GM12878 (cell line): ENCODE data around the gene TNFRSF1B.

Source experiments
- CREM ChIP-seq: IDR thresholded peaks from 2 replicates; pipeline ENCODE4 v1.6.1; 2014; ENCODE audit warnings: antibody characterized with exemption, low read depth
- CTCF ChIP-seq, 3 experiments: IDR thresholded peaks in 2 of 3; conservative IDR thresholded peaks in 1 of 3; 2 replicates each; pipeline ENCODE4 v1.5.1; 2011; ENCODE audit warnings: low read depth in 3 of 3, low read length in 3 of 3, mild to moderate bottlenecking in 3 of 3, control low read depth in 2 of 3, moderate library complexity in 2 of 3, inconsistent platforms in 1 of 3, mixed read lengths in 1 of 3; ENCODE audit not compliant: control insufficient read depth in 2 of 3, insufficient read depth in 1 of 3; ENCODE audit errors: extremely low read depth in 1 of 3
- EGR1 ChIP-seq, 2 experiments: IDR thresholded peaks; 1 replicate in 1 of 2; 2 replicates in 1 of 2; pipeline ENCODE4 v1.6.1; 2011 to 2012; ENCODE audit warnings: low read depth in 2 of 2, low read length in 2 of 2, borderline replicate concordance in 1 of 2, mild to moderate bottlenecking in 1 of 2, moderate library complexity in 1 of 2
- HDAC2 ChIP-seq: fragments of 200-600 bp; sonication (generic); IDR thresholded peaks from 2 replicates; pipeline ENCODE4 v1.6.1; 2017
- MEF2A ChIP-seq: IDR thresholded peaks from 2 replicates; pipeline ENCODE4 v1.6.1; 2011; ENCODE audit warnings: low read depth, mild to moderate bottlenecking, low read length, moderate library complexity; ENCODE audit not compliant: insufficient read depth
- NFYB ChIP-seq: IDR thresholded peaks from 2 replicates; pipeline ENCODE4 v1.6.1; 2011; ENCODE audit warnings: low read depth, mild to moderate bottlenecking, low read length, improper control_type of control experiment, moderate library complexity; ENCODE audit not compliant: insufficient read depth
- NR2F1 ChIP-seq: fragments of 450-650 bp; conservative IDR thresholded peaks from 2 replicates; pipeline ENCODE4 v1.6.1; 2017; ENCODE audit warnings: mild to moderate bottlenecking
- TCF3 ChIP-seq: IDR thresholded peaks from 2 replicates; pipeline ENCODE4 v1.6.1; 2012; ENCODE audit warnings: low read depth, mild to moderate bottlenecking, low read length, borderline replicate concordance; ENCODE audit not compliant: insufficient read depth
- ZNF24 ChIP-seq: fragments of 450-650 bp; IDR thresholded peaks from 2 replicates; pipeline ENCODE4 v1.6.1; 2017; ENCODE audit warnings: antibody characterized with exemption, mild to moderate bottlenecking
- ZNF274 ChIP-seq: IDR thresholded peaks from one replicate; pipeline ENCODE4 v1.8.0; 2011; ENCODE audit not compliant: insufficient read length, insufficient read depth

GRCh38 chr1:12169442-12170135 is 2.8 kb downstream of the TNFRSF1B start:
- TF ChIP-seq TCF3: no peak
- no peak for TF ChIP-seq MEF2A
- TF ChIP-seq HDAC2: no peak
- TF ChIP-seq CTCF (IDR thresholded peaks at IDR 0.05 in 2 of 3, conservative IDR thresholded peaks at IDR 0.05 in 1 of 3; ENCODE audit: control insufficient read depth in 2 of 3, extremely low read depth in 1 of 3, insufficient read depth in 1 of 3, low read depth in 3 of 3, low read length in 3 of 3): no peak
- TF ChIP-seq NR2F1: no peak
- peak; percentile 88 for TF ChIP-seq ZNF24
- no peak for TF ChIP-seq NFYB
- no peak for TF ChIP-seq CREM
- TF ChIP-seq ZNF274: no peak
- TF ChIP-seq EGR1 (IDR thresholded peaks at IDR 0.05; ENCODE audit: borderline replicate concordance in 1 of 2, low read depth in 2 of 2, low read length in 2 of 2): no peak
